Activated CD4-positive, alpha-beta T cell treated with anti-CD3 and anti-CD28 coated beads for 36 hours (primary cell): ENCODE data around the gene NALCN. TPM values are rescaled to one million over a fixed set of nuclear protein-coding genes. Genes with fewer than 3 reads are reported as not detected.

Source experiments
- ATAC-seq: fragments of 200-7000 bp; cut with Tn5 transposase; one replicate; pipeline ENCODE4 v1.10.0; 2021; ENCODE audit warnings: mild to moderate bottlenecking, moderate library complexity
- CTCF ChIA-PET: fragments of 350-600 bp; sonication (Branson Sonifier 250); formaldehyde crosslinking; loops from one replicate; lab custom pipeline; 2021; ENCODE audit warnings: antibody characterized with exemption; lab: Charles Lee
- POLR2A ChIA-PET: fragments of 350-600 bp; sonication (Branson Sonifier 250); formaldehyde crosslinking; loops from one replicate; lab custom pipeline; 2021; ENCODE audit warnings: antibody characterized with exemption, inconsistent platforms; lab: Charles Lee
- DNase-seq: peaks from one replicate; pipeline ENCODE4 v3.0.0-alpha.2; 2020
- H3K27ac Mint-ChIP-seq: one replicate; pipeline ENCODE4 v1.8.0; 2021; ENCODE audit warnings: mixed read lengths
- H3K27me3 Mint-ChIP-seq: one replicate; pipeline ENCODE4 v1.8.0; 2021; ENCODE audit warnings: mixed read lengths
- H3K36me3 Mint-ChIP-seq: one replicate; pipeline ENCODE4 v1.8.0; 2021; ENCODE audit warnings: low read depth, mixed read lengths
- H3K4me1 Mint-ChIP-seq: one replicate; pipeline ENCODE4 v1.8.0; 2021; ENCODE audit warnings: mixed read lengths
- H3K4me3 Mint-ChIP-seq: one replicate; pipeline ENCODE4 v1.8.0; 2021; ENCODE audit warnings: mild to moderate bottlenecking, moderate library complexity, mixed read lengths
- H3K9me3 Mint-ChIP-seq: one replicate; pipeline ENCODE4 v1.8.0; 2021; ENCODE audit warnings: low read depth, mixed read lengths
- intact Hi-C, 2 experiments: fragments of 100-400 bp; cut with DNase I in 1 of 2; cut with micrococcal nuclease in 1 of 2; formaldehyde crosslinking; loops; one replicate each; pipeline versions ENCODE4 v1.14.2 to v1.15.1; 2022 to 2024; cut with DNase I, micrococcal nuclease
- total RNA-seq, 2 experiments: library from RNA; stranded (reverse); gene quantifications; one replicate each; pipeline ENCODE4 v1.2.3, GENCODE V29; 2021

Gene NALCN
- total RNA-seq = not detected

GRCh38 chr13:101416181-101417042 is at the start of gene NALCN:
Gene NALCN, minus strand, starts transcription at chr13:101416508. Its CDS starts 17,382 bp downstream, at chr13:101399126.
- ChIA-PET POLR2A (interaction anchor here (0.7 kb wide), 1 partner anchor 78 kb away, joined by 3 read pairs; no protein-coding TSS in a partner anchor), CTCF (no interaction called here)
- intact Hi-C loops = no loop called here
- H3K36me3 Mint-ChIP-seq = no peaks in the 10 kb centered on the region
- peak; percentile 30 for ATAC-seq
- H3K27ac Mint-ChIP-seq = no peak within 1 kb of the TSS
- no peaks in the 10 kb centered on the region for H3K9me3 Mint-ChIP-seq
- DNase-seq = peak; percentile 13
- H3K4me1 Mint-ChIP-seq = peaks cover 2% of the 10 kb centered on the region
- H3K4me3 Mint-ChIP-seq = no peak within 1 kb of the TSS
- peaks cover 33% of the 10 kb centered on the region for H3K27me3 Mint-ChIP-seq

GRCh38 chr13:101465877-101466276 is 49.6 kb upstream of the NALCN start:
- ChIA-PET CTCF (no interaction called here), POLR2A (no interaction called here)
- ATAC-seq (no peak), DNase-seq (no peak)
- Mint-ChIP-seq H3K27ac (no peak overlapping the region), H3K36me3 (no peaks in the 10 kb centered on the region), H3K4me1 (no peaks in the 10 kb centered on the region), H3K9me3 (no peaks in the 10 kb centered on the region), H3K4me3 (no peak overlapping the region), H3K27me3 (peaks cover 5% of the 10 kb centered on the region)
- intact Hi-C loops = no loop called here

GRCh38 chr13:101457176-101457575 is 40.9 kb upstream of the NALCN start:
- no peak overlapping the region for H3K4me3 Mint-ChIP-seq
- H3K9me3 Mint-ChIP-seq = no peaks in the 10 kb centered on the region
- ChIA-PET CTCF (interaction anchor here (1.1 kb wide), 1 partner anchor 313 kb away, joined by 4 read pairs; no protein-coding TSS in a partner anchor), POLR2A (no interaction called here)
- H3K27ac Mint-ChIP-seq = no peak overlapping the region
- H3K36me3 Mint-ChIP-seq = no peaks in the 10 kb centered on the region
- ATAC-seq (no peak), DNase-seq (no peak)
- H3K27me3 Mint-ChIP-seq = peaks cover 12% of the 10 kb centered on the region
- intact Hi-C loops = no loop called here
- no peaks in the 10 kb centered on the region for H3K4me1 Mint-ChIP-seq

- no peak overlapping the region for H3K4me3 Mint-ChIP-seq
- peaks cover 18% of the 10 kb centered on the region for H3K27me3 Mint-ChIP-seq
- ChIA-PET CTCF (no interaction called here), POLR2A (no interaction called here)
- no peaks in the 10 kb centered on the region for H3K9me3 Mint-ChIP-seq
- no peaks in the 10 kb centered on the region for H3K4me1 Mint-ChIP-seq
- H3K36me3 Mint-ChIP-seq = no peaks in the 10 kb centered on the region
- H3K27ac Mint-ChIP-seq = no peak overlapping the region
- intact Hi-C loops = no loop called here
- ATAC-seq (no peak), DNase-seq (no peak)
These were observed 39.6 kb upstream of the NALCN start for GRCh38 chr13:101455863-101456262.

- DNase-seq (no peak), ATAC-seq (no peak)
- H3K27ac Mint-ChIP-seq = no peak overlapping the region
- intact Hi-C loops = no loop called here
- ChIA-PET CTCF (no interaction called here), POLR2A (no interaction called here)
- peaks cover 18% of the 10 kb centered on the region for H3K27me3 Mint-ChIP-seq
- no peaks in the 10 kb centered on the region for H3K36me3 Mint-ChIP-seq
- no peaks in the 10 kb centered on the region for H3K4me1 Mint-ChIP-seq
- H3K9me3 Mint-ChIP-seq = no peaks in the 10 kb centered on the region
- no peak overlapping the region for H3K4me3 Mint-ChIP-seq
These were observed 38.5 kb upstream of the NALCN start for GRCh38 chr13:101454767-101455166.

GRCh38 chr13:101453784-101454201 is 37.5 kb upstream of the NALCN start:
- CTCF ChIA-PET = no interaction called here
- ATAC-seq (no peak), DNase-seq (peak; percentile 4)
- no peaks in the 10 kb centered on the region for H3K4me1 Mint-ChIP-seq
- no peaks in the 10 kb centered on the region for H3K36me3 Mint-ChIP-seq
- no peaks in the 10 kb centered on the region for H3K9me3 Mint-ChIP-seq
- POLR2A ChIA-PET = no interaction called here
- H3K27me3 Mint-ChIP-seq = peaks cover 18% of the 10 kb centered on the region
- no peak overlapping the region for H3K27ac Mint-ChIP-seq
- H3K4me3 Mint-ChIP-seq = no peak overlapping the region
- intact Hi-C loops = no loop called here

- intact Hi-C loops = no loop called here
- POLR2A ChIA-PET = no interaction called here
- Mint-ChIP-seq H3K27me3 (peaks cover 18% of the 10 kb centered on the region), H3K36me3 (no peaks in the 10 kb centered on the region), H3K9me3 (no peaks in the 10 kb centered on the region), H3K4me1 (no peaks in the 10 kb centered on the region), H3K4me3 (no peak within 1 kb of the TSS), H3K27ac (no peak within 1 kb of the TSS)
- CTCF ChIA-PET = no interaction called here
- no peak for ATAC-seq
- no peak for DNase-seq
These were observed 36.5 kb upstream of the NALCN start, which contains the start of gene ITGBL1 for GRCh38 chr13:101452519-101453485. Gene ITGBL1, plus strand, starts transcription at chr13:101452675. Its CDS starts 159 bp downstream, at chr13:101452834.

- ChIA-PET POLR2A (no interaction called here), CTCF (interaction anchor here (0.7 kb wide), 1 partner anchor 24 kb away, joined by 3 read pairs; no protein-coding TSS in a partner anchor)
- Mint-ChIP-seq H3K4me3 (no peak overlapping the region), H3K27me3 (peaks cover 18% of the 10 kb centered on the region), H3K9me3 (no peaks in the 10 kb centered on the region), H3K4me1 (no peaks in the 10 kb centered on the region), H3K27ac (no peak overlapping the region), H3K36me3 (no peaks in the 10 kb centered on the region)
- no peak for DNase-seq
- intact Hi-C loops = no loop called here
- no peak for ATAC-seq
These were observed 35.3 kb upstream of the NALCN start for GRCh38 chr13:101451641-101452040.

GRCh38 chr13:101450749-101451130 is 34.4 kb upstream of the NALCN start:
- POLR2A ChIA-PET = no interaction called here

GRCh38 chr13:101449790-101450748 is 33.8 kb upstream of the NALCN start:
- Mint-ChIP-seq H3K4me3 (no peak overlapping the region), H3K27ac (no peak overlapping the region), H3K4me1 (no peaks in the 10 kb centered on the region), H3K27me3 (peaks cover 17% of the 10 kb centered on the region), H3K9me3 (no peaks in the 10 kb centered on the region), H3K36me3 (no peaks in the 10 kb centered on the region)
- intact Hi-C loops = no loop called here
- CTCF ChIA-PET = no interaction called here
- ATAC-seq (no peak), DNase-seq (no peak)
- POLR2A ChIA-PET = no interaction called here

More at GRCh38 chr13:101450749-101451130, 34.4 kb upstream of the NALCN start:
- Mint-ChIP-seq H3K9me3 (no peaks in the 10 kb centered on the region), H3K4me1 (no peaks in the 10 kb centered on the region), H3K36me3 (no peaks in the 10 kb centered on the region), H3K27ac (no peak overlapping the region), H3K27me3 (peaks cover 18% of the 10 kb centered on the region), H3K4me3 (no peak overlapping the region)
- DNase-seq (no peak), ATAC-seq (no peak)
- CTCF ChIA-PET = no interaction called here
- intact Hi-C loops = no loop called here
